GM19455 (cell line): Measurements from ENCODE around the gene NR3C1.

Experiments used
- ATAC-seq: cut with Tn5 transposase; IDR thresholded peaks from one replicate; pipeline ENCODE4 v1.9.1; 2021; ENCODE audit not compliant: unreplicated experiment

Gene NR3C1

DNA sequence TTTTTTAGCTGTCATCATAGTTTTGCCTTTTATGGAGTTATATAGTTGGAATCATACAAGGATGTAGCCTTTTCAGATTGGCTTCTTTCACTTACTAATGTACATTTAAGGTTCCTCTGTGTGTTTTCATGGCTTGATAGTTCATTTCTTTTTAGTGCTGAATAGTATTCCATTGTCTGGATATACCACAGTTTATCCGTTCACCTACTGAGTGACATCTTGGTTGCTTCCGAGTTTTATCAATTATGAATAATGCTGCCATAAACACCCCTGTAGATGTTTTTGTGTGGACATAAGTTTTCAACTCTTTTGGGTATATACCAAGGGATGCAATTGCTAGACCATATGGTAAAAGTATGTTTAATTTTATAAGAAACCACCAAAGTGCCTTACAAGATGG, 136.3 kb downstream of the NR3C1 start:
- ATAC-seq: no peak

DNA sequence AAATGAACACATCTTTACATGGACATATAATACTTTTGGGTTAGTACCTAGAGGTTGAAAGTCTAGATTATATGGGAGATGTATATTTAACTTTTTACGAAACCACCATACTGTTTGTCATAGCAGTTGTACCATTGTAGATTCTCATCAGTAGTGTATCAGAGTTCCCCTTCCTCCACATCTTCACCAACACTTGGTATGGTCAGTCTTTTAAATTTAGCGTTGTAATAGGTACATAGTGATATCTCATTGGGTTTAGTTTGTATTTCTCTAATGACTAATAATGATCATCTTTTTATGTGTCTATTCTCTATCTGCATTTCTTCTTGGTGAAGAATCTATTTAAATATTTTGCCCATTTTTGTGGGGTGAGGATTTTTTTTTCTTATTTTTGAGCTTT, 137.5 kb downstream of the NR3C1 start:
- no peak for ATAC-seq

DNA sequence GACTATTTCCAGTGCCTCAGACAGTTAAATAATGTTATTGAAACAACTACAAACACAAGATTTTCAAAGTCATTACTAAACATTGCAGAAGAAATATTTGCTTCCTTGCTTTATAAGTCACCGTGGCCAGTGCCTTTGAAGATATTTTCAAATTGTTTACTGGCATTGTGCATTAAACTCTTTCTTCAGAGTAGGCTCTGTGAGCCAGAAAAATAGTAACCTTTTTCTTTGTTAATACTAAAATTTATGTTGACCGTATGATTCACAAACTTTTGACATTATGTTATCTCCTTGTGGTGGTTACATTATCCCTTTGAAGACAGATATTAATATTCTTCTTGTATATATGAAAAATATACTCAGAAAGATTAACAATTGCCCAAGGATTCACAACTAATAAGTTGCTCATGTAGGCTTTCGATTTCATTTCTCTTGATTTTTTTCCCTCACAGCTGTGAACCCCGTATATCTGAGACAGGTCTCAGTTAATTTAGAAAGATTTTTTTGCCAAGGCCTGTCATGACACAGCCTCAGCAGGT, 140.1 kb downstream of the NR3C1 start:
- no peak for ATAC-seq

DNA sequence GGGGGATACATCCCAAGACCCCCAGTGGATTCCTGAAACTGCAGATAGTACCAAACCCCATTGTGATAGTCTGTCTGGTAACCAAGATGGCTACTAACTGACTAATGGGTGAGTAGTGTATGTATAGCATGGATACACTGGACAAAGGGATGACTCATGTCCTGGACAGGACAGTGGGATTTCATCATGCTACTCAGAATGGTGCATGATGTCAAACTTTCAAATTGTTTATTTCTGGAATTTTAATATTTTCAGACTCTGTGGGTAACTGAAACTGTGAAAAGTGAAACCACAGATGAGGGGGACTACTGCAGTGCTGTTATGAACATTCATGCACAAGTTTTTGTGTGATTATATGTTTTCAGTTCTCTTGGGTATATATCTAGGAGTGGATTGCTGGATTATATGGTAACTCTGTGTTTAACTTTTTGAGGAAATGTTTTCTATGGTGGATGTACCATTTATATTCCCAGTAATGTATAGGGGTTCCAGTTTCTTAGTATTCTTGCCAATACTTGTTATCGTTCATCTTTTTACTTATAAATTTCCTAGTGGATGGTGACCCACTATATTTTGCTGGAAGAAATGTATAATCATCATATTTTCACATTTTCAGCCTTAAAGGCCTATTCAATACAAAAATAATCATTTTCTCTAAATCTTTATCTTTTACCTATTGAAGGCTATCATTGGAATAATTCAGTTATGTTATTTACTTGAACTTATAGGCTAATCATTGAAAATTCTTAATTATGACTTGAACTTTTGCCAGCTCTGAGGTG, 140.9 kb downstream of the NR3C1 start:
- ATAC-seq: no peak

DNA sequence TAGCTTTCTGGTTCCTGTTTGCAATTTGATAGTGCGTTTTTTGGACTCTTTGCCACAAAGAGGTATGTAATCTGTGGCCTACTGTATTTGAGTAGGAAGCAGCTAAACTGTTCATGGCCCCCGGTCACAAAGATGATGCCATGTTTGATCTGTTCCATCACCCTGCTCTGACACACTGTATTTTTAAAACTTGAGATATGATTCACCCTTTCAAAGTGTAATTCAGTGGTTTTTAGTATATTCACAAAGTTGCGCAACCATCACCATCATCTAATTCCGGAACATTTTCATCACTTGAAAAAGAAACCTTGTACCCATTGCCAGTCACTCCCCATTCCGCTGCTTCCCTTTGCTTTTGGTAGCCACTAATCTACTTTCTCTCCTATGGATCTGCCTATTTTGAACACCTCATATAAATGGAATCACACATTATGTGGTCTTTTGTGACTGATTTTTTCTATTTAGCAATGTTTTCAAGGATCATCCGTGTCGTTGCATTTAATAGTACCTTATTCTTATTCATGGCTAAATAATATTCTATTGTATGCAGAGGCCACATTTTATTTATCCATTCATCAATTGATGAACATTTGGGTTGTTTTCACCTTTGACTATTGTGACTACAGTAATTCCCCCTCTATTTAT, 141.6 kb downstream of the NR3C1 start:
- ATAC-seq: no peak

DNA sequence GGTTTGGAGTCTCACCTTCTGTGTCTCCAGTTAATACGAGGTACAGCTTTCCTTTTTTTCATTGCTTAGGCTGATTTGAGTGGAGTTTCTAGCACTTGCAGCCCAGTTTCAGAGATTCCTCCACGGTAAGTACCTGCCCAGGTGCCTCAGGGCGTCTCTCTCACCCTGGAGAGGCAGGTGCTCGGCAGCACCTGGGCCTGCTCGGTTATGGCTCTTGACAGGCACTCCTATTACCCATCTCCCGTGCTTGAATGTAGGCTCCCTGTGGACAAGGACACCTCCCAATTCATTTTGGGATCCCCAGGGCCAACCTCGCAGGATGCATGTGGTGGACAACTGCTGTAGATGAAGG, 144.3 kb downstream of the NR3C1 start:
- ATAC-seq: no peak

DNA sequence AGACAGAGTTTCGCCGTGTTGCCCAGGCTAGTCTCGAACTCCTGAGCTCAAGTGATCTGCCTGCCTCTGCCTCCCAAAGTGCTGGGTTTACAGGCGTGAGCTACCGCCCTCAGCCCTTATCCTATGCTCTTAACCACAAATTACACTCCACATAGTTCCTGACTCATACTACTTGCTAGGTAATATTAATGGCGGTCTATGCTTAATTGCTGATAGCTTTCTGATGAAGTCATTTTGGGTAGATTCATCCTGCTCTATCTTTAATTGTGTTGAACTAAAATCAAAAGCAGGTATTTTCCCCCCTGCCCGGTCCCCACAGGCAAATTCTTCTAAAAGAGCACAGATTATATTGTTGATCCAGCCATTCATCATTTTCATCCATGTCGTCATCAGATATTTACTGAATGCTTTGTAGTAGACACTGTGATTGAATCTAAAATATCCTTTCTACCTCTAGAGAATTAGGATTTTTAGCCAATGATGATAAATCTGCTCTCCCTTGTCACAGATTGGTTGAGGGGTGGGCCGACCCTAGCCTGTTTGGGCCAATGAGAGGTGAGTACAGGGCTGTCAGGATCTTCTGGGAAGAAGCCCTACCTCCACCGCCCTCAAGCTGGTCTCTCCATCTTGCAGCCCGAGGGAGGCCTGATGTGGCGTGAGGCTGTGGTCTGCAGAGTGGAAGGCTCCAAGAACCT, 144.8 kb downstream of the NR3C1 start:
- no peak for ATAC-seq

DNA sequence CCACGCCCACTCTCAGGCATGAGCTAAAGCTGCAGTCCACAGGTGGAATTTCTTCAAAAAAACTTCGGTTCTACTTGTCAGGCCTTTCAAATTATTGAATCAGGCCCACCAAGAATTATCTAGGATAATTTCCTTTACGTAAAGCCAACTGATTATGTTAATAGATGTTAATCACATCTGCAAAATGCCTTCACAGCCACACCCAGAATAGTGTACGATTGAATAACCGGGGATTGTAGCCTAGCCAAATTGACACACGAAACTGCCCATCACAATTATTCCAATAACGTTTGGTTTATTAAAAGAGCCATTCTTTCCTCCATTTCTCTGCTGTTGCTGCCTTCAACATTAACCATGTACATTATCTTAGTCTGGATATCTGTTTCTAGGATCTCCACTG, 148.7 kb downstream of the NR3C1 start:
- ATAC-seq: no peak

DNA sequence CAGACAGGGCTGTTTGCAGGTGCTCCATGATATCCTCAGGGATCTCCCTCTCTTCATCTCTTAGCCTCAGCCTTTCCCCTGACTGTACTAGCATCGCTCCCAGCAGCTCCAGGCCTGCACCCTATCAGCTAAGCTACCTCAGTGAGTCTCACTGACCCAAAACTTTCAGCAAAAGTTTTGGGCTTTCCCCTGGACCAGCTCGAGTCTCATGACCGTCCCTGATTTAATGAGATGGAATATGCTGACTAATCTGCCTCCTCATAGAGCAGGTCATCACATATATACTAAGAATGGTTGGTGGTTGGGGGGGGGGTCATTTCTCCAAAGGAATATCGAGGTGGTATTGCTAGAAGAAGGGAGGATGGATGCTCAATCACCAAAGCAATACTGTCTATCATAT, 151.5 kb downstream of the NR3C1 start:
- ATAC-seq: no peak

DNA sequence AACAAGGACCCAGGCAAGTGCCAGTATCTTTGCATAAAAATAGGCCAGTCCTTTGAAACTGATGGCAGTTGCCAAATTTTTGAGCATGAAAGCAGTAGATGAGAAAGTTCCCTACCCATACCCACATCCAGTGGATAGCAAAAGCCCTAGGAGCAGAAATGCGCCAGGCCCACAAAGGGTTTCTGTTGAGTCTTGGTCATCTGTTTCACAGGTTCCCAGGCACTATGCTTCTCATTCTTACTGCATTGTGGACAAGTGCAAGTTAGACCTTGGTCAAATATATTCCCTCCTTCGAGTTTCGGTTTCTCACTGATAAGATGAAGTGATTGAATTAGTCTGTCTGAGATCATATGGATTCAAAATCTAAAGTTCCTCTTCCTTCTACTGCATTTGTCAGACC, 152.3 kb downstream of the NR3C1 start:
- no peak for ATAC-seq

DNA sequence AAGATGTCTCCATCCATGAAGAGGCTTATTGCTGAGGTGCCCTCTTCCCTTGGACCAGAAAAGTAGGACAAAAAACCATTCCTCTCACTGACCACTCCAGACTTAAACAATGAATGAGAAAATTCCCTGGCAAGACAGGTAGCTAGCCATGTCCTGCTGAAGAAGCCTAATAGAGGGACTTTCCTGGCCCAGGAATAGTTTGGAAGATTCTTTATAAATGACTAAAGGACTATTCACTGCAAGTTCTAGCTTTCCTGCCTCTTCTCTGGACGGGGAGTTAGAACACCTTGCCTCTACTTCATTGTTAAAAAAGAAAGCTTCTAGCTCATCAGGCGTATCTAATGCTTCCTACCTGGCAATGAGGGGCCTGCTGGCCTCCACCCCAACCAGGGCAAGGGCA, 153.6 kb downstream of the NR3C1 start:
- no peak for ATAC-seq

DNA sequence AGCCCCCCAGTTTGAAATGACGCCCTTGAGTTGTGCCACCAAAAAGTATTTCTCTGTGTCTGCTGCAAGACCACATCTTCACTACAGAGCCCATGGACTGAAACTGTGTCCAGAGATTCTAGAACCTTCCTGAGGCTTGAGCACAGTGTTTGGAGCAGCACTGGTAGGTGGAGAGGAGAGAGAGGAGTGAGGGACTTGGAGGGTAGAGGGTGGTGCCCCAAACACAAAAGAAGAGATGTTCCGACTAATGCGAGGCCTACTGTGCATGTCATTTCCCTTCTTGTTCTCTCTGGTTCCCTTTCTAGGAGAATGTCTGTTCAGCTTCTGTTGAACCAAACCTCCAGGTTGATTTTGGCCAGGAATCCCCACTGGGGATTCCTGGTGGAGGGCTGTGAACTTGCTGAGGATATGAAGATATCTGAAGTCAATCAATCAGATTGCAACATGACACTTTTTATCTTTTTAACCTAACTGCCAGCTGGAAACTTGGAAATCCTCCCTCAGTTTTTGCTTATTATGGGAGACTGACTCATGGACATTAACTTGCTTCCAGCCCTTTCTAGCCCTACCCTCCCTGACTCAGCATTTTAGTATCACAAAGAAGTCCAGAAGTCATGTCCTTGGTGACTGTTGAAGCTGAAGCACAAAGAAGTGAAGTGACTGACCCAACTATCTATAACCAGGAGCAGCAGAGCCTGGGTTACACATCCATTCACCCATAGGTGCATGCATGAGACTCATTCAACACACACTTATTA, 154.5 kb downstream of the NR3C1 start:
- no peak for ATAC-seq

DNA sequence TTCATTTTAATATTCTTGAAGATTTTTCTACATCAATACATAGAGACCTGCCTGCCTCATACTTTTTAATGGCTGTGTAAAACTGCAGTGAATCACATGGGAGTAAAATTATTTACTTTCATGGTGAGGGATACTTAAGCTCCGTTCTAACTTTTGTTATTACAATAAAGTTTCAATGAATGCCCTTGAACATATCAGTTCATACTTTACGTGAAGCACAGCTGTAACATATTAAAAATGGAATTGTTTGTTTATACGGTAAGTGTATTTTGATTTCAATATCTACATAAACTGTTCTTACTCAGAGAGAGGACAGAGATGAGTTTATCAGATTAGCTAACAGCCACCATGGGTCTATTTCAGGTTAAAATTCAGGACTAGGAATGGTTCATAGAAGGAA, 155.1 kb downstream of the NR3C1 start:
- ATAC-seq: no peak

DNA sequence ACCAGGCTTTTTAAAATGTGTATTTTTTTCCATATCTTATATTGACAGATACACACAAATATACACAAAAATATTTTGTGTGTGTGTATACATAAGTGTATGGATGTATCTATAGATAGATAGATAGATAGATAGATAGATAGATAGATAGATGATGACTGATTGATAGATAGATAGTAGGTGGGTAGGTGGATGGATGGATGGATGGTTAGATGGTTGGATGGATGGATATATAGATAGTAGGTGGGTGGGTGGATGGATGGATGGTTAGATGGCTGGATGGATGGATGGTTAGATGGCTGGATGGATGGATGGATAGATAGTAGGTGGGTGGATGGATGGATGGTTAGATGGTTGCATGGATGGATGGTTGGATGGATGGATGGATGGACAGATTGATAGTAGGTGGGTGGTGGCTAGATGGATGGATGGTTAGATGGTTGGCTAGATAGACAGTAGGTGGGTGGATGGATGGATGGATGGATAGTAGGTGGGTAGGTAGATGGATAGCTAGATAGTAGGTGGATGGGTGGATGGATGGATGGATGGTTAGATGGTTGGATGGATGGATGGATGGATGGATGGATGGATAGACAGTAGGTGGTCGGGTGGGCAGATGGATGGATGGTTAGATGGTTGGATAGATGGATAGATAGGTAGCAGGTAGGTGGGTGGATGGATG, 156.2 kb downstream of the NR3C1 start:
- no peak for ATAC-seq

DNA sequence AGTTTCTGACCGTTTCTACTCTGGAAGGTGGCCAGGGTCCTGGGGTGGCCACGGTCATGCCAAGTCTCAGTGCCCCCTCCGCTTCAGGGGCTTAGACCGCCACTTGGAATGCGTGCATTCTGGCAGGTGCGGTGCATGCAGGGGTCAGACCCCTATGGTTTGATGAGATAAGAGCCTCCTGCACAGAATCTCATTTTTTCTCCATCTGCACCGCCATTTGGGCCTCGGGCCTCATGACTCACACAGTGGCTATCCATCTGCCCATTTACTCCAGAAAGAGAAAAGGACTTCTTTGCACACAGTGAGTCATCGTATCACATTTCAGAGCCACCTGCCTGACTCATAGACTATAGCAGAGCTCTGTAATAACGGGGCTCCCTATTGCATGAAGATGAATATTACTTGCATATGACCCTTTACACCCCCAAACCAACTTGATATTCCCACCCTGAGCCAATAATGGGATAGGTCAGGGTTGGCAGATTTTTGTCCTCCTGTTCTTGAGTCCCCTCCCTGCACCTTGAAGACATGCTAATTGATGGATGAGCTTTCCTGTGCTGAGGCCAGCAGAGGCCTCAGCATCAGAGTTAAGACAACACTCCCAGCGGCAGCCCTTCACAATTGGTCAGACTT, 157.4 kb downstream of the NR3C1 start:
- no peak for ATAC-seq

DNA sequence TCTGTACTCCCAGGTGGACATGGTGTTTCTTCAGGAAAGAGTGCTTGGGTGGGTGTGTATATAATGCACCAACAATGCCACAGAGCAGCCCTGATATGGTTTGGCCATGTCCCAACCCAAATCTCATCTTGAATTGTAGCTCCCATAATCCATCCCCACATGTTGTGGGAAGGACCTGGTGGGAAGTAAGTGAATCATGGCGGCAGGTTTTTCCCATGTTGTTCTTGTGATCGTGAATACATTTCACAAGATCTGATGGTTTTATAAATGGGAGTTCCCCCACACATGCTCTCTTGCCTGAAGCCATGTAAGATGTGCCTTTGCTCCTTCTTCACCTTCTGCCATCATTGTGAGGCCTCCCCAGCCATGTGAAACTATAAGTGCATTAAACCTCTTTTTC, 158.5 kb downstream of the NR3C1 start:
- ATAC-seq: no peak

DNA sequence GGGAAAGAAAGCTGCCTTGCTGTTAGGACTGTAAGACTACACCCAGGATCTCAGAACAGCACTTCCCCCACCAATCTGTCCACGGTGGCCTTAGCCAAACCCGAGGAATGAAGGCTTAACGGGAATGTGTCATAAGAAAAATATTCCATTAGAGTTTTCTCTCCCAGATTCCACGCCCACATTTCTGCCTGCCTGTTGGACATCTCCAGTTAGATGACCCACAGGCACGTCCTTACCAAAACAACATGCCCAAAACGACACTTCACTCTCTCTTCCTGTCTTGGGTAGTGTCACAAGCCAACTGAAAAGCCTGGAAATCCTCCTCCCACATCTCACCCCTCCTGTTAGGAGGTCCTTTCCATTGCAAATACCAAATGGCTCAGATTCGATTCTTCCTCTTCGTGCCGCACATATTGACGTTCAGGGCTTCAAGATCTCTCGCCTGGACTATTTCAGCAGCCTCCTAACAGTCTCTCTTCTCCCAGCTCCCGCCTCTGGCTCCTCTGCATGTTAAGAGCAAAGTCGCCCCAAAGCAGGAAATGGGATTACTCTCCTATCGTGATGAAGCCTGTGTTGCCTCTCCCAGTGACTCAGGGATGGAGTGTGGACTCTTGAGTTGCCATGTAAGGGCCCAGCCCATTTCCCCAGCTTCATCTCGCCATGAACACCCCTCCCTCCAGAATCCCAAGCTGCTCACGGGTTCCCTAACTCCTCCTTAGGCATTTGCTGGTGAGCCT, 159.3 kb downstream of the NR3C1 start:
- ATAC-seq: no peak

DNA sequence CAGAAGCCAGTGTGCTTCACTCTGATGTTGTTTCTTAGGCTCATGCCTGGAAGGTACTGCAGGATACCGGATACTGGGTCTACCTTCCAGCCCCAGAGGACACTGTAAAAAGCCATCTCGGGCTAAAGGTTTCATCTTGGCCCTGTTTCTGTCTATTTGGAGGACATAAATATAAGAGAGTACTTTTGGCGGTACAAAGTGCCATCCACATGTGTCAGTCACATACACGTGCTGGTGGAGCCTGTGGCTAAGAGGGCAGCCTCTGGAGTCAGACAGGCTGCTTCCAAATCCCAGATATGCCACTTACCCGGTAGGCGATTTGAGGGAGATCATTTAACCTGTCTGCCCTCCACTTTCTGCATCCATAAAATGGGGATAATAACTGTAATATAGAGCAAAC, 160.4 kb downstream of the NR3C1 start:
- ATAC-seq: no peak

DNA sequence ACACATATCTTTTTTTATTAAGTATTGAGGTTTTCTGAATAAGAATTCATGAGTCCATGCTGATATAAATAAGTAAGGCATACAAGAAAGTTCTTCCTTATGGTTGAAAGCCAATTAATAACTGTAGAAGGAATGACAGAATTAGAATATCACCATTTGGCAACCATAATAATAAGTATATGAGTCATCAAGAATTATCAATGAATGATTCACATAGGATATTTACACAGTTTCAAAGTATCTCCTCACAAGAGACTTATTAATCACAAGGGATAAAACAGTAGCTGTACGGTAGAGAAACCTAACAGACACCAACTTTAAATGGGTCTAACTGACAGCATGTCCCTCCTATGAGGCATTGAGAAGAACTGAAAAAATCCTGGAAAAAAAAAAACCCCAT, 161.6 kb downstream of the NR3C1 start:
- ATAC-seq: no peak
